ENCODE measurements around the gene ITIH6.

DNA sequence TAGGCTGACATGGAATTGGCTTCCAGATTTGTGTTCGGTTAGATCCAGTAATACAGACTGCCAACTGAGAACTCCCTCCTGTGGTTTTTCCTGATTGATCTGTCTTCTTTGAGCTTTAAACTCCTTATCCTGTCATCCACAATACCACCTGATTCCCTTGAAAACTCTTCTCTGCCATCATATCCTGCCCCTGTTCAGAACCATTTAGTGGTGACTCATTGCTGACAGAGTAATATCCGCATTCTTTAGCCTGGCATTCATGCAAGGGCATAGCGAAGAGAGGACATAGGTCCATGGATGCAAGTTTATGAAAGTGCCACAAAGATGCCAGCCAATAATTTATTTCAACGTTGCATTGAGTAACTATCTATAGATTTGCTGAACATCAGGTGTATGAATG lies 76.6 kb downstream of the ITIH6 start:
- TF ChIP-seq POLR2A (IDR thresholded peaks at IDR 0.05) = no peak
- TF ChIP-seq, protein P1, sequence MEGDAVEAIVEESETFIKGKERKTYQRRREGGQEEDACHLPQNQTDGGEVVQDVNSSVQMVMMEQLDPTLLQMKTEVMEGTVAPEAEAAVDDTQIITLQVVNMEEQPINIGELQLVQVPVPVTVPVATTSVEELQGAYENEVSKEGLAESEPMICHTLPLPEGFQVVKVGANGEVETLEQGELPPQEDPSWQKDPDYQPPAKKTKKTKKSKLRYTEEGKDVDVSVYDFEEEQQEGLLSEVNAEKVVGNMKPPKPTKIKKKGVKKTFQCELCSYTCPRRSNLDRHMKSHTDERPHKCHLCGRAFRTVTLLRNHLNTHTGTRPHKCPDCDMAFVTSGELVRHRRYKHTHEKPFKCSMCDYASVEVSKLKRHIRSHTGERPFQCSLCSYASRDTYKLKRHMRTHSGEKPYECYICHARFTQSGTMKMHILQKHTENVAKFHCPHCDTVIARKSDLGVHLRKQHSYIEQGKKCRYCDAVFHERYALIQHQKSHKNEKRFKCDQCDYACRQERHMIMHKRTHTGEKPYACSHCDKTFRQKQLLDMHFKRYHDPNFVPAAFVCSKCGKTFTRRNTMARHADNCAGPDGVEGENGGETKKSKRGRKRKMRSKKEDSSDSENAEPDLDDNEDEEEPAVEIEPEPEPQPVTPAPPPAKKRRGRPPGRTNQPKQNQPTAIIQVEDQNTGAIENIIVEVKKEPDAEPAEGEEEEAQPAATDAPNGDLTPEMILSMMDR (IDR thresholded peaks at IDR 0.05) = no peak

Measured in right lobe of liver (tissue), 4 donors.